M059J (cell line): ENCODE data around the gene HOXC5. TPM values are rescaled to one million over a fixed set of nuclear protein-coding genes. Genes with fewer than 3 reads are reported as not detected.
"Not testable (repeated sequence)": the region's sequence is repeated elsewhere in the genome, so short reads cannot be mapped to it uniquely, and the experiment has no call there.

Source experiments
- DNase-seq: peaks from one replicate; pipeline ENCODE4 v3.0.0-alpha.2; 2012; ENCODE audit warnings: low read depth
- total RNA-seq: library from RNA; depleted of rRNA; stranded (reverse); fragments of >200 nt; shearing (Covaris generic); gene quantifications from 2 replicates; pipeline ENCODE4 v1.2.3, GENCODE V29; 2014

The HOXC5 gene
- total RNA-seq, 1 experiment from 2014 or later = 0.25 TPM

DNA sequence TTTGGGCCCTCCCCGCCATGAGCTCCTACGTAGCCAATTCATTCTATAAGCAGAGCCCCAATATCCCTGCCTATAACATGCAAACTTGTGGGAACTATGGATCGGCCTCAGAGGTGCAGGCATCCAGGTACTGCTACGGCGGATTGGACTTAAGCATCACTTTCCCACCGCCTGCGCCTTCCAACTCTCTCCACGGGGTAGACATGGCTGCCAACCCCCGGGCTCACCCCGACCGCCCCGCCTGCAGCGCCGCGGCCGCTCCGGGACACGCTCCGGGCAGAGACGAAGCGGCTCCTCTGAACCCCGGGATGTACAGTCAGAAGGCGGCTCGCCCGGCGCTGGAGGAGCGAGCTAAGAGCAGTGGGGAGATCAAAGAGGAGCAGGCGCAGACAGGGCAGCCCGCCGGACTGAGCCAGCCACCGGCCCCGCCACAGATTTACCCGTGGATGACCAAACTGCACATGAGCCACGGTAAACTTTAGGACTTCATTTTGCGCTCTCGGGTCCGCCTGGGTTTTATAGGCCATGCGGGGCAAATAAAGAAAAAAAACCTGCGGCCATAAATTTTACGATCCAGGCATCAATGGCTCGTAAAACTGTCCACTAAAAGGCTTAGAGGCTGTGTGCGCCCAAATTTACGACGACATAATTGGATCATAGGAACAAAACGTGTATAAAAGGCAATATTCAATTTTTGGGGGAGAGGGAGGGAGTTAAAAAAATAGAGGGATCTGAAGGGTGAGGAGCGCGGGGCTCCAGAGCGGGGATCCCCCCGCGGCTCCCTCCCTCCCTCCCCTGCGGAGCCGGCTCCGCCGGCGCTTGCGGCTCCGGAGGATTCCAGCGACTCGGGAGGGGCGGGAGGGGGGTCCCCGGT is 493 bp downstream of the HOXC5 start:
- peak; percentile 46 for DNase-seq

DNA sequence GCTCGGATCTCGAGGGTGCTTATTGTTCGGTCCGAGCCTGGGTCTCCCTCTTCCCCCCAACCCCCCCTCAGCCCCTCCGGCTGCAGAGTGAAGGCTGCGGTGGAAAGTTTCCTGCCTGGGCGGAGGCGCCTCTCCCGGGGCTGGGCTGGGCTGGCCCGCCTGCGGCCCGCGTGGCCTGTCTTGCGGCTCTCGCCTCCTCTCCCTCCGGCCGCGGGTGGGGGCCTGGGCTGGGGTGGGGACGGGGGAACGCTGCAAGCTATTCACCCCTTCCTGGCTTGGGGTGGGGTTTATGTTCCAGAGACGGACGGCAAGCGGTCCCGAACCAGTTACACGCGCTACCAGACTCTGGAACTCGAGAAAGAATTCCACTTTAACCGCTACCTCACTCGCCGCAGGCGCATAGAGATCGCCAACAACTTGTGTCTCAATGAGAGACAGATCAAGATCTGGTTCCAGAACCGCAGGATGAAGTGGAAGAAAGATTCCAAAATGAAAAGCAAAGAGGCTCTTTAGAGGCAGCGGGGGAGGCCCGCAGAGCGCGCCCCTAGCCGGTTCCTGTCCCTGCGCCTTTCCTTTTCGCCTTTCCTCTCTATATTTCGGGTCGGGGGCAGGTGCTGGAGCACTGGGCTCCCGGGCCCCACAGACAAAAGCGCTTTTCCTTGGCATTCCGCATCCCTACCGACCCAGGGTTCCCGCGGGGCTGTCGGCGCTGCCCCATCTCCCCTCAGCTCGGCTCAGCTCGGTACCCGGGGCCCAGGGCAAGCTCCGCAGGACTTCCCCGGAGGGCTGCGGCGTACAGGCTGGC is 1.3 kb downstream of the HOXC5 start:
- no peak for DNase-seq

DNA sequence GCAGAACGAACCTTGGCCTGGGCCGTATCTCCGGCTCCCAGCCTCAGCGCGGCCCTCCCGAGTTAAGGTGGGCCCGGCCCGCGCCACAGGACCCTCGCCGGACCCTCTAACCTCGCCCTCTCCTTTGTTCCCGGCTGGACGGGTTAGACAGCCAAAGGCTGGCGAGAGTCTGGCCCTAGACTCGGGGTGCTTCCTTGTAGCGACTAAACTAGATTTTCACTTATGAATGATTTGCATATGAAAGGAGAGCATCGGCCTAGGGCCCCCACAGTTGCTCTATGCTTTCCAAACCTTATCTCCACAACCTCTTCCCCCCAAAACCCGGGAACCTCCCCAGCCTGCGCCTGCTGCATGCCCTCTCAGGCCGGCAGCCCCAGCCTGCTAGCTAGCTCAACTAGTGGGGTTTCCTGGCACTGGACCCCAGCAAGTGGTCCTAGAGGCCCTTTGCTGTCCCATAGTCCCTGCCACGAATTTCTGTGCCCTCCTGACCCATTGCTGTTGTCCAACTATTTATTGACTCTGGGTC is 2.0 kb downstream of the HOXC5 start:
- DNase-seq = no peak

- peak; percentile 28 for DNase-seq
These were observed 2.9 kb downstream of the HOXC5 start for GRCh38 chr12:54035568-54036264.

- DNase-seq = peak; percentile 65
These were observed 3.9 kb downstream of the HOXC5 start for GRCh38 chr12:54036620-54037359.

- no peak for DNase-seq
These were observed 4.8 kb downstream of the HOXC5 start for GRCh38 chr12:54037360-54038283.

GRCh38 chr12:54038284-54038870 is 5.5 kb downstream of the HOXC5 start:
- DNase-seq = no peak

- DNase-seq = no peak
These were observed 6.1 kb downstream of the HOXC5 start for GRCh38 chr12:54038871-54039414.

GRCh38 chr12:54039417-54040147 is 6.7 kb downstream of the HOXC5 start:
- DNase-seq = no peak

DNA sequence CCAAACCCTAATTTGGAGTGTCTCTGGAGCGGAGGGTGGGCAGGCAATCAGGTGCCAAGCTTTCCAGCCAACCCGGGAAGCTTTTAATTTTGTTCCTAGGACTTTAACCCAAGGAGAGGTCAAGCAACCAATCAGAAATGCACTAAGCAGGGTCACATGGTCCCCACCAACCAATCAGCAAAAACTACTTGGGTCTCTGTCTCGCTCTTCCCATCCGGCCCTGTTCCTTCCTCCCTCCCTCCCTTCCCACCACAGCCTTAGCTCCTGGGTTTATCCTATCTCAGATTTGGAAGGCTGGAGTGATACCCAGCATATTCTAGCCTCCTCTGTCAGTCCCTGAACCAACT is 7.3 kb downstream of the HOXC5 start:
- DNase-seq = no peak

- DNase-seq = no peak
These were observed 7.8 kb downstream of the HOXC5 start for GRCh38 chr12:54040648-54041047.

DNA sequence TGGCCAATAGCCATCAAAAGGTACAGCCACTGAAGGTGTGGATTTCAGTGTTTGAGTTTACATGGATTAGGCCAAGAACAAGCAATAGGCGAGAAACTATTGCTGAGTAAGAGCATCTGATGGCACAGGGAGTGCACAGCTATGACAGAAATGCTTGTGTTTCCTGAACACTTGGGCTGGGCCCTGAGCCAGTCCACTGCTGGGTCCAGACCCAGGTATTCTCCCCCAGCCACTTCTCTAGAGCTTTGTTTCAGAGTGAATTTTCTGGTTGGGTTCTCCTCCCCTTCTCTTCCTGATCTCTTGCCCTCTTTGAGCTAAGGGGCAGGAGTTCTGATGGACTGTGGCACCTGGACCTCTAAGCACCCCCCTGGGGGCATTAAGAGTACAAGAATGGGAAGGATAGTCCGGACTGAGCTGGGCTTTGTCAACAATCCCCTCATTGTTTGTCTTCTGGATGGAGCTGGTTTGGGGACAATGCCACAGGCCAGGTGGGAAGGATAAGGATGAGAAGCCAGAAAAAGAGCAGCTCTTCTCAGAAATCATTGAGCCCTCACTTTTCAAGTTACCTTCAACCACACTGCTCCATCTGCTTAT is 8.3 kb downstream of the HOXC5 start:
- no peak for DNase-seq

GRCh38 chr12:54042033-54042432 is 9.2 kb downstream of the HOXC5 start:
- DNase-seq = not testable (repeated sequence)

DNA sequence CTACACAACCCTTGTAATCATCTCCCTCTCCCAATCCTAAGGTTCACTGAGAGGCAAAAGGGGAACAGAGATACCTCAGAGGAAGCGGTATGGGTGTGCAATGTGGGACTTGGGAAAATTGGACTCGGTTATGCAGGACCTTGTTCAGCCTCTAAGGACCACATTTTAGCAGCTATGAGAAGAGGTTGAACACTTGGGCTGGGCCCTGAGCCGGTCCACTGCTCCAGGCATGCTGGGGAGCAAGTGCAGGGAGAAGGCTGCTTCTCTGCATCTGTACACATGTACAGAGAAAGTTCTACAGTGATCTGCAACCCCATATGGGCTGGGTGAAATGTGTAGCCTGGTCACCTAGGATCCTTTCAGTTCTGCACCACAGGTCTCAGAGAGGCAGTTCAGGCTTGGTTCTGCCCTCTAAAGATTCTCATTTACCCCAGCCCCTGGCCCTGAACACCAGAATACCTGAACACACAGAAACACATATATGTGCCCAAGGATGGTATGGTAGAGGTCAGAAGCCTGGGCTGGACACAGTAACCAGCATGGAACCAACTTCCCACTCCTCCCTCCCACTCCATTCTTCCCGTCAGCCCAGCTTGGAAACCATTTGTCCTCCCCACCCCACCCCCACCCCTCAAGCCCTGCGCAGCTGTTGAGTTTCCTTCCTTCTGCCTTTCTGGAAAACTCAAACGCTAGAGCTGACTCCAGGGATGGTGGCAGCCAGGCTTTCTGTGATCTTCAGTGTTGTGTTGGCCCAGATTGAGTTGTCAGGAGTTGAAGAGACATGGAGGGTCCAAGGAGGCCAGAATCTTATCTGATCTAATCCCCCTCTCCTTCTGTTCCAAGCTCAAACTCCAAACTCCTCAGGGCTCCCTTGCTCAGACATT is 10.4 kb downstream of the HOXC5 start:
- DNase-seq = no peak

- no peak for DNase-seq
These were observed 11.7 kb downstream of the HOXC5 start for GRCh38 chr12:54044425-54045103.

DNA sequence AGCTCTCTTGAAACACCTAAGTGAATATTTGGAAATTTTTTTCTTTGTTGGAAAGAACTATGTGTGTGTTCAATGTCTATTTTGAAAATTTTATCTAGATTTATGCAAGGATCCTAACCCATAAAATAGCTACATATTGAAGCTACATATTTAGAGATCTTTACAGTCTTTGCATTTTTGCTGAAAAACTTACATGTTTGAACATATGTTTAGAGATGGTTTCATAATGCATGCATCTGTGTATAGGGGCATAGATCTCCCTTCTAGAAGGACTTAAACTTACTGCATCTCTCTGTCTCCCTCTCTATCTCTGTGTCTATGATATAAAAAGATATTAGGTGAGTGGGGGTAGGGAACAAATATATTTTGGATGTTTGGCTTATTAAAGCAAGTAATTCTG is 12.6 kb downstream of the HOXC5 start:
- no peak for DNase-seq
